HG03108 (cell line): ENCODE data around the gene CCDC188.

Source experiments
- ATAC-seq: cut with Tn5 transposase; IDR thresholded peaks from one replicate; pipeline ENCODE4 v1.9.1; 2021; ENCODE audit warnings: moderate library complexity; ENCODE audit not compliant: unreplicated experiment

Gene CCDC188

GRCh38 chr22:20151276-20151588 lies 377 bp upstream of the CCDC188 start:
- no peak for ATAC-seq

GRCh38 chr22:20149257-20150250 lies 1.3 kb downstream of the CCDC188 start:
- no peak for ATAC-seq

- ATAC-seq = no peak
These were observed 2.4 kb downstream of the CCDC188 start for GRCh38 chr22:20148414-20148813.

GRCh38 chr22:20147237-20147988 lies 3.4 kb downstream of the CCDC188 start:
- ATAC-seq = no peak

- ATAC-seq = no peak
These were observed 4.1 kb downstream of the CCDC188 start for GRCh38 chr22:20146777-20147176.

- no peak for ATAC-seq
These were observed 5.0 kb downstream of the CCDC188 start for GRCh38 chr22:20145832-20146223.

- no peak for ATAC-seq
These were observed 5.5 kb downstream of the CCDC188 start for GRCh38 chr22:20145206-20145831.

- ATAC-seq = no peak
These were observed 6.8 kb downstream of the CCDC188 start for GRCh38 chr22:20143883-20144665.

- ATAC-seq = no peak
These were observed 7.9 kb downstream of the CCDC188 start for GRCh38 chr22:20142711-20143621.

GRCh38 chr22:20141186-20142077 lies 9.4 kb downstream of the CCDC188 start:
- ATAC-seq = no peak

- ATAC-seq = no peak
These were observed 10.3 kb downstream of the CCDC188 start for GRCh38 chr22:20140521-20140964.

GRCh38 chr22:20140107-20140445 lies 10.8 kb downstream of the CCDC188 start:
- ATAC-seq = no peak

GRCh38 chr22:20139391-20140106 lies 11.3 kb downstream of the CCDC188 start:
- no peak for ATAC-seq

GRCh38 chr22:20138868-20139267 lies 12.0 kb downstream of the CCDC188 start:
- no peak for ATAC-seq

- no peak for ATAC-seq
These were observed 12.5 kb downstream of the CCDC188 start for GRCh38 chr22:20138417-20138738.

- ATAC-seq = no peak
These were observed 13.0 kb downstream of the CCDC188 start for GRCh38 chr22:20137671-20138416.

GRCh38 chr22:20137113-20137512 lies 13.7 kb downstream of the CCDC188 start:
- ATAC-seq = no peak

- ATAC-seq = no peak
These were observed 14.3 kb downstream of the CCDC188 start for GRCh38 chr22:20136603-20136873.
